Kidney epithelial cell (primary cell): Measurements from ENCODE around the gene KRTAP5-8. TPM values are rescaled to one million over a fixed set of nuclear protein-coding genes. Genes with fewer than 3 reads are reported as not detected.
"Not testable (repeated sequence)": the region's sequence is repeated elsewhere in the genome, so short reads cannot be mapped to it uniquely, and the experiment has no call there.

ENCODE experiments used
- DNase-seq: peaks from one replicate; pipeline ENCODE4 v3.0.0-alpha.2; 2010; ENCODE audit warnings: low read depth
- H3K27me3 ChIP-seq: 2 replicates; pipeline ENCODE4 v1.6.0; 2011; ENCODE audit warnings: low read length; ENCODE audit not compliant: control insufficient read depth, insufficient read depth
- H3K36me3 ChIP-seq: 2 replicates; pipeline ENCODE4 v1.5.1; 2011; ENCODE audit warnings: low read length; ENCODE audit not compliant: control insufficient read depth, insufficient read depth
- H3K4me3 ChIP-seq: 2 replicates; pipeline ENCODE4 v1.5.1; 2011; ENCODE audit warnings: low read depth, mild to moderate bottlenecking, control low read depth, low read length
- CTCF ChIP-seq: IDR thresholded peaks from 2 replicates; pipeline ENCODE4 v1.5.1; 2011; ENCODE audit warnings: mild to moderate bottlenecking, moderate library complexity, low read length, control low read depth, inconsistent platforms; ENCODE audit not compliant: insufficient read depth, poor library complexity, severe bottlenecking
- total RNA-seq: library from RNA; depleted of rRNA; stranded (reverse); fragments of >200 nt; gene quantifications from 2 replicates; pipeline ENCODE4 v1.2.3, GENCODE V29; 2015

Gene KRTAP5-8
- total RNA-seq: not detected in 2 replicates

GRCh38 chr11:71537977-71538665, at the start of gene KRTAP5-8:
KRTAP5-8 (plus strand) TSS chr11:71538025; CDS start chr11:71538056, 31 bp downstream.
- DNase-seq, H3K27me3 ChIP-seq, H3K36me3 ChIP-seq, H3K4me3 ChIP-seq: not testable (repeated sequence)

GRCh38 chr11:71488681-71489270, 49.0 kb upstream of the KRTAP5-8 start:
- peaks cover 3% of the 10 kb centered on the region for H3K36me3 ChIP-seq
- DNase-seq: no peak
- H3K4me3 ChIP-seq: no peak overlapping the region
- H3K27me3 ChIP-seq: no peaks in the 10 kb centered on the region
- TF ChIP-seq CTCF: no peak

- no peak for TF ChIP-seq CTCF
- peaks cover 2% of the 10 kb centered on the region for H3K36me3 ChIP-seq
- H3K27me3 ChIP-seq: no peaks in the 10 kb centered on the region
- no peak overlapping the region for H3K4me3 ChIP-seq
- DNase-seq: peak; percentile 45
These were observed 48.3 kb upstream of the KRTAP5-8 start for GRCh38 chr11:71489311-71490043.

GRCh38 chr11:71490044-71490730, 47.6 kb upstream of the KRTAP5-8 start:
- no peak for TF ChIP-seq CTCF
- H3K27me3 ChIP-seq: no peaks in the 10 kb centered on the region
- H3K36me3 ChIP-seq: peaks cover 2% of the 10 kb centered on the region
- DNase-seq: no peak
- no peak overlapping the region for H3K4me3 ChIP-seq

GRCh38 chr11:71490731-71491390, 47.0 kb upstream of the KRTAP5-8 start:
- Histone ChIP-seq H3K27me3 (no peaks in the 10 kb centered on the region), H3K4me3 (no peak overlapping the region), H3K36me3 (peaks cover 2% of the 10 kb centered on the region)
- TF ChIP-seq CTCF: no peak
- DNase-seq: no peak
